HG02763 (cell line): Measurements from ENCODE around the gene KLHL29.

Experiments
- ATAC-seq: cut with Tn5 transposase; IDR thresholded peaks from one replicate; pipeline ENCODE4 v1.9.1; 2021; ENCODE audit warnings: mild to moderate bottlenecking, moderate library complexity; ENCODE audit not compliant: unreplicated experiment

The KLHL29 gene

GRCh38 chr2:23526835-23527790 lies 142.1 kb downstream of the KLHL29 start:
- ATAC-seq: no peak

- no peak for ATAC-seq
Measured at GRCh38 chr2:23528171-23528570, 143.2 kb downstream of the KLHL29 start.

GRCh38 chr2:23528690-23529089 lies 143.7 kb downstream of the KLHL29 start:
- ATAC-seq: no peak

- ATAC-seq: no peak
Measured at GRCh38 chr2:23529659-23530058, 144.7 kb downstream of the KLHL29 start.

- ATAC-seq: no peak
Measured at GRCh38 chr2:23530206-23530908, 145.4 kb downstream of the KLHL29 start.

GRCh38 chr2:23530909-23531276 lies 145.9 kb downstream of the KLHL29 start:
- no peak for ATAC-seq

GRCh38 chr2:23531280-23531679 lies 146.3 kb downstream of the KLHL29 start:
- ATAC-seq: no peak

GRCh38 chr2:23531881-23532280 lies 146.9 kb downstream of the KLHL29 start:
- no peak for ATAC-seq

GRCh38 chr2:23532391-23533337 lies 147.7 kb downstream of the KLHL29 start:
- peak; percentile 51 for ATAC-seq

GRCh38 chr2:23533338-23533695 lies 148.3 kb downstream of the KLHL29 start:
- ATAC-seq: no peak

- ATAC-seq: no peak
Measured at GRCh38 chr2:23534771-23535170, 149.8 kb downstream of the KLHL29 start.

- ATAC-seq: no peak
Measured at GRCh38 chr2:23536326-23536725, 151.3 kb downstream of the KLHL29 start.

GRCh38 chr2:23537991-23538390 lies 153.0 kb downstream of the KLHL29 start:
- no peak for ATAC-seq

- ATAC-seq: no peak
Measured at GRCh38 chr2:23538566-23538965, 153.6 kb downstream of the KLHL29 start.

GRCh38 chr2:23540804-23541360 lies 155.9 kb downstream of the KLHL29 start:
- ATAC-seq: no peak

GRCh38 chr2:23541503-23542229 lies 156.7 kb downstream of the KLHL29 start:
- no peak for ATAC-seq

GRCh38 chr2:23542230-23542789 lies 157.3 kb downstream of the KLHL29 start:
- no peak for ATAC-seq

GRCh38 chr2:23543302-23543701 lies 158.3 kb downstream of the KLHL29 start:
- ATAC-seq: no peak

GRCh38 chr2:23543728-23544127 lies 158.7 kb downstream of the KLHL29 start:
- ATAC-seq: no peak
